ENCODE data around the gene BMP7. TPM values are rescaled to one million over a fixed set of nuclear protein-coding genes. Genes with fewer than 3 reads are reported as not detected.

The BMP7 gene
- total and polyA plus RNA-seq, 9 donors, result 0.07 to 19.4 (median 0.83) TPM

GRCh38 chr20:57248132-57248797, 18.2 kb downstream of the BMP7 start:
- 56 to 65% (median 60%) methylated on average over 4 of the region's 4 CpGs for WGBS, 3 donors
- no peaks in the 10 kb centered on the region for H3K4me1 ChIP-seq (ENCODE audit: insufficient read depth)
- H3K9me3 ChIP-seq, result no peaks in the 10 kb centered on the region
- no peak overlapping the region for H3K27ac ChIP-seq
- no peak overlapping the region for H3K4me3 ChIP-seq
- no peaks in the 10 kb centered on the region for H3K27me3 ChIP-seq
- DNase-seq, result no peak
- TF ChIP-seq POLR2A (IDR thresholded peaks at IDR 0.05) (no peak), EP300 (IDR thresholded peaks at IDR 0.05) (no peak), CTCF (IDR thresholded peaks at IDR 0.05) (no peak)
- H3K36me3 ChIP-seq, result no peaks in the 10 kb centered on the region
- intact Hi-C loops (cut with DNase I), result no loop called here

GRCh38 chr20:57247292-57247965, 19.0 kb downstream of the BMP7 start:
- Histone ChIP-seq H3K36me3 (no peaks in the 10 kb centered on the region), H3K9me3 (no peaks in the 10 kb centered on the region), H3K27me3 (no peaks in the 10 kb centered on the region), H3K27ac (no peak overlapping the region), H3K4me3 (no peak overlapping the region), H3K4me1 (ENCODE audit: insufficient read depth) (no peaks in the 10 kb centered on the region)
- intact Hi-C loops (cut with DNase I), result no loop called here
- TF ChIP-seq CTCF (IDR thresholded peaks at IDR 0.05) (no peak), EP300 (IDR thresholded peaks at IDR 0.05) (no peak), POLR2A (IDR thresholded peaks at IDR 0.05) (no peak)
- DNase-seq, result no peak
- WGBS, 3 donors, result 53 to 66% (median 61%) methylated on average over 8 of the region's 8 CpGs

- Histone ChIP-seq H3K9me3 (no peaks in the 10 kb centered on the region), H3K27me3 (no peaks in the 10 kb centered on the region)
Measured at GRCh38 chr20:57245997-57246396, 20.4 kb downstream of the BMP7 start.

GRCh38 chr20:57244627-57245214, 21.7 kb downstream of the BMP7 start:
- H3K9me3 ChIP-seq, result no peaks in the 10 kb centered on the region
- no peak overlapping the region for H3K4me3 ChIP-seq
- intact Hi-C loops (cut with DNase I), result no loop called here
- no peaks in the 10 kb centered on the region for H3K27me3 ChIP-seq
- H3K27ac ChIP-seq, result no peak overlapping the region
- TF ChIP-seq EP300 (IDR thresholded peaks at IDR 0.05) (no peak), CTCF (IDR thresholded peaks at IDR 0.05) (no peak), POLR2A (IDR thresholded peaks at IDR 0.05) (no peak)
- WGBS, 3 donors, result 51 to 72% (median 69%) methylated on average over 3 of the region's 3 CpGs
- no peak for DNase-seq
- no peaks in the 10 kb centered on the region for H3K4me1 ChIP-seq (ENCODE audit: insufficient read depth)
- H3K36me3 ChIP-seq, result no peaks in the 10 kb centered on the region

More at GRCh38 chr20:57245997-57246396, 20.4 kb downstream of the BMP7 start:
- 90 to 92% (median 91%) methylated on average over 5 of the region's 5 CpGs for WGBS, 3 donors
- no peak overlapping the region for H3K27ac ChIP-seq
- H3K4me1 ChIP-seq (ENCODE audit: insufficient read depth), result no peaks in the 10 kb centered on the region
- intact Hi-C loops (cut with DNase I), result no loop called here
- TF ChIP-seq CTCF (IDR thresholded peaks at IDR 0.05) (no peak), POLR2A (IDR thresholded peaks at IDR 0.05) (no peak), EP300 (IDR thresholded peaks at IDR 0.05) (no peak)
- H3K36me3 ChIP-seq, result no peaks in the 10 kb centered on the region
- DNase-seq, result no peak
- H3K4me3 ChIP-seq, result no peak overlapping the region
